ENCODE results near the gene ATP8B1. TPM values are rescaled to one million over a fixed set of nuclear protein-coding genes. Genes with fewer than 3 reads are reported as not detected.

The ATP8B1 gene
- total and polyA plus RNA-seq, 3 donors from 2014 or later = 1.6 to 3.0 (median 1.7) TPM

DNA sequence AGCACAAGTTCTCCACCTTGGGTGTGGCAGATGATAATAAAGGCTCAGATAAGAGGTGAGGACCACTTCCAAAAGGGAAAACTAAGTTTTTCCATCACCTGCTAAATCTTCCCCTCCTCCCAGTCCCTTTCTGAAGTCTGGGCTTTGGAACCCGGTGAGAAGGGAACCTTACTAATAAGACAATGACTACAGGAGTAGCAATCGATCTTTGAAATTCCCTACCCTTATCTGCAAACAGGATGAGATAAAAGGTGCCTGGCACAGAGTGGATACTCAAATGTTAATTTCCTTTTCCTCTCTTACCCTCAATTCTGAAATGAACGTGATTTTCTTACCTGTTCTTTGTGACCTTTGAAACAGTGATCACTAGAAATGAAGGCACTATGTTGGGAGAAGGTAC, 111.8 kb downstream of the ATP8B1 start:
- TF ChIP-seq, protein P1, sequence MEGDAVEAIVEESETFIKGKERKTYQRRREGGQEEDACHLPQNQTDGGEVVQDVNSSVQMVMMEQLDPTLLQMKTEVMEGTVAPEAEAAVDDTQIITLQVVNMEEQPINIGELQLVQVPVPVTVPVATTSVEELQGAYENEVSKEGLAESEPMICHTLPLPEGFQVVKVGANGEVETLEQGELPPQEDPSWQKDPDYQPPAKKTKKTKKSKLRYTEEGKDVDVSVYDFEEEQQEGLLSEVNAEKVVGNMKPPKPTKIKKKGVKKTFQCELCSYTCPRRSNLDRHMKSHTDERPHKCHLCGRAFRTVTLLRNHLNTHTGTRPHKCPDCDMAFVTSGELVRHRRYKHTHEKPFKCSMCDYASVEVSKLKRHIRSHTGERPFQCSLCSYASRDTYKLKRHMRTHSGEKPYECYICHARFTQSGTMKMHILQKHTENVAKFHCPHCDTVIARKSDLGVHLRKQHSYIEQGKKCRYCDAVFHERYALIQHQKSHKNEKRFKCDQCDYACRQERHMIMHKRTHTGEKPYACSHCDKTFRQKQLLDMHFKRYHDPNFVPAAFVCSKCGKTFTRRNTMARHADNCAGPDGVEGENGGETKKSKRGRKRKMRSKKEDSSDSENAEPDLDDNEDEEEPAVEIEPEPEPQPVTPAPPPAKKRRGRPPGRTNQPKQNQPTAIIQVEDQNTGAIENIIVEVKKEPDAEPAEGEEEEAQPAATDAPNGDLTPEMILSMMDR (IDR thresholded peaks at IDR 0.05) = no peak
- no peak for TF ChIP-seq POLR2A (IDR thresholded peaks at IDR 0.05)
- no peaks in the 10 kb centered on the region for H3K4me1 ChIP-seq
- H3K27ac ChIP-seq = no peak overlapping the region
- DNase-seq = no peak
- no peak overlapping the region for H3K4me3 ChIP-seq
- H3K9me3 ChIP-seq = no peaks in the 10 kb centered on the region
- WGBS, 2 donors = 67 to 76% methylated on average over 3 of the region's 3 CpGs
- no peaks in the 10 kb centered on the region for H3K27me3 ChIP-seq
- intact Hi-C loops (cut with DNase I; ENCODE audit: low total_unique reads) = no loop called here
- no peaks in the 10 kb centered on the region for H3K36me3 ChIP-seq (ENCODE audit: low read depth, missing control alignments)

DNA sequence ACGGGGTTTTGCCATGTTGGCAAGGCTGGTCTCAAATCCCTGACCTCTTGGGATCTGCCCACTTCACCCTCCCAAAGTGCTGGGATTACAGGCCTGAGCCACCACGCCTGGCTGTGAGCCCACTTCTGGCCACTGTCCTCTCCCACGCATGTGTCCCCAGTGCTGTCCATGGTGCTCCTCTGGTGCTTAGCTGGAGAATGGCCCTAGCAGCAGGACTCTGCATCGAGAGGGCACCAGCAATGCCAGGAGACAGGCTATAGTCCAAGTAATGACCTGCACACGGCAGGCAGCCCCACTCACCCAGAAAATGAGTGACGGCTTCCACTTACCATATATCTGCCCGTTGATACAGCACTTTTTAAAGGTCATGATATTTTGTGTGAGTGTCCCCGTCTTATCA, 115.1 kb downstream of the ATP8B1 start:
- H3K36me3 ChIP-seq (ENCODE audit: low read depth, missing control alignments) = no peaks in the 10 kb centered on the region

DNA sequence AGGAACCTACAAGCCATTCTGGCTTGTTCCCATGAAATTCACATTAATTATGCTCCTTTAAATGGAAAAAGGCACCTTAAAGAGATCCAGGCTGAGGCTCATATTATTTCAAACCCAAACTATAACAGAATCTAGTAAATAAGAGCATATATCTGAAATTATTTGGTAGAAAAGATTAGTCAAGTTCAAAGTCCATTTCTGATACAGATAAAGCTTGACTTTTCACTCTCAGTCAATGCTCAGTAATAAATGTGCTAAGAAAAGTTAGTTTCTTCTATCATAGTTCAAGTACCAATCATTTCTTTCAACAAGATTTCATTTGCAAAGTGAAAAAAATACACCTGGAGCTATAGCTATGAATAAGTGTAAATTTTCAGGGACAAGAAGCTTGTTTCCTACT, 119.6 kb downstream of the ATP8B1 start:
- H3K9me3 ChIP-seq = no peaks in the 10 kb centered on the region
- H3K27me3 ChIP-seq = no peaks in the 10 kb centered on the region
- TF ChIP-seq, protein P1 (IDR thresholded peaks at IDR 0.05) = no peak
- TF ChIP-seq POLR2A (IDR thresholded peaks at IDR 0.05) = no peak
- no peaks in the 10 kb centered on the region for H3K36me3 ChIP-seq (ENCODE audit: low read depth, missing control alignments)
- DNase-seq = no peak
- intact Hi-C loops (cut with DNase I; ENCODE audit: low total_unique reads) = no loop called here
- H3K4me3 ChIP-seq = no peak overlapping the region
- H3K4me1 ChIP-seq = no peaks in the 10 kb centered on the region
- H3K27ac ChIP-seq = no peak overlapping the region

More for the DNA sequence above, 115.1 kb downstream of the ATP8B1 start:
- H3K9me3 ChIP-seq = no peaks in the 10 kb centered on the region
- intact Hi-C loops (cut with DNase I; ENCODE audit: low total_unique reads) = no loop called here
- H3K27ac ChIP-seq = no peak overlapping the region
- no peaks in the 10 kb centered on the region for H3K4me1 ChIP-seq
- TF ChIP-seq POLR2A (IDR thresholded peaks at IDR 0.05) = no peak
- TF ChIP-seq, protein P1 (IDR thresholded peaks at IDR 0.05) = no peak
- no peaks in the 10 kb centered on the region for H3K27me3 ChIP-seq
- 86 to 98% methylated on average over 5 to 8 of the region's 8 CpGs for WGBS, 2 donors
- H3K4me3 ChIP-seq = no peak overlapping the region
- DNase-seq = no peak

DNA sequence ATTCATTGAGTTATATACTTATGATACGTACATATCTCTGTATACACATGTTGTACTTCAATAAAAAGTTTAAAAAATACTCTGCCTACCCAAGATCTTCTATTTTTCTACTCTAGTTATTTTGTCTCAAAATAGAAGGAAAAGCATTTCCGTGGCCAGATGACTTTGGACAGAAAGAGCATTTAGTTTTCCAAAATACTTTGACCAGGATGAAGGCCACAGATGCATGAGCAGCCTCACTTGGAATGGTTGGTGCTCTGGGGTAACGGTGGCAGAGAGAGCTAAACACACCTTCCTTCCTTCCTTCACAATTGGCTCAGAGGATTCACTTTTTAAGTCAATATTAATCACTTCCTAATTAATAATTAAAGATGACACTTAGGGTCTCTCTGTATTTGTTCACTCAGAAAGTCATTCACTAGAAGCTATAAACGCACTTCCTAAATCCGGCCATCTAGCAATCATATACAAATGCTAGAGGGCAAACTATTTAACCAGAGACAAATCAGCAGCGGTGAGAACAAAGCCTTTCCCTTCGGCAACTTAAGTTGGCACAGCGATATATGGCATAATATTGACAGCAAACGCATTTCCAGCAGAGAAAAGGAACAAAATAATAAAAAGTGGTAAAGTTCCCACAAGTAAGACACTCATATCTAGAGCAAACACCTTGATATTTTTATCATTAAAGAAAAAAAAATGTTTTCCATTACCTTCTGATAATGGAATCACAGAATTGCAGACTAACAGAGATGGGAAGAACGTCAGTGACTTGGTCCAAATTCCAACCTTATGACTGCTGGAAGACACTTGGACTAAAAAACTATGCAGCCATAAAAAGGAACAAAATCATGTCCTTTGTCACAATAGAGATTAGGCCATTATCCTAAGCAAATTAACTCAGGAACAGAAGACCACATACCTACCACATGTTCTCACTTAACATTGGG, 125.6 kb downstream of the ATP8B1 start:
- Histone ChIP-seq H3K27me3 (no peaks in the 10 kb centered on the region), H3K4me1 (no peaks in the 10 kb centered on the region), H3K4me3 (no peak overlapping the region), H3K27ac (no peak overlapping the region), H3K9me3 (no peaks in the 10 kb centered on the region), H3K36me3 (ENCODE audit: low read depth, missing control alignments) (no peaks in the 10 kb centered on the region)
- 74 to 78% methylated on average over 10 of the region's 10 CpGs for WGBS, 2 donors
- no peak for TF ChIP-seq POLR2A (IDR thresholded peaks at IDR 0.05)
- TF ChIP-seq, protein P1 (IDR thresholded peaks at IDR 0.05) = no peak
- intact Hi-C loops (cut with DNase I; ENCODE audit: low total_unique reads) = no loop called here
- DNase-seq = no peak

All from testis (tissue), 3 donors.